ENCODE data around the gene SLC26A11.

GRCh38 chr17:80246266-80246681, 26.0 kb downstream of the SLC26A11 start:
- no peak for TF ChIP-seq CTCF (IDR thresholded peaks at IDR 0.05)
- TF ChIP-seq POLR2A (IDR thresholded peaks at IDR 0.05), result no peak
- no peak for TF ChIP-seq EP300 (IDR thresholded peaks at IDR 0.05)

All from gastroesophageal sphincter (tissue), 3 donors.